Activated effector memory CD4-positive, alpha-beta T cell treated with anti-CD3 and anti-CD28 coated beads, Interleukin-2, amount 50 U/mL, for 16 hours (primary cell): ENCODE results near the gene NECTIN4.
A peak's percentile ranks its signal among the peaks of the same experiment; 100 is the strongest.
"Not testable (repeated sequence)": the region's sequence is repeated elsewhere in the genome, so short reads cannot be mapped to it uniquely, and the experiment has no call there.

Experiments used
- DNase-seq: peaks from one replicate; pipeline ENCODE4 v3.0.0-alpha.2; 2020

The NECTIN4 gene

DNA sequence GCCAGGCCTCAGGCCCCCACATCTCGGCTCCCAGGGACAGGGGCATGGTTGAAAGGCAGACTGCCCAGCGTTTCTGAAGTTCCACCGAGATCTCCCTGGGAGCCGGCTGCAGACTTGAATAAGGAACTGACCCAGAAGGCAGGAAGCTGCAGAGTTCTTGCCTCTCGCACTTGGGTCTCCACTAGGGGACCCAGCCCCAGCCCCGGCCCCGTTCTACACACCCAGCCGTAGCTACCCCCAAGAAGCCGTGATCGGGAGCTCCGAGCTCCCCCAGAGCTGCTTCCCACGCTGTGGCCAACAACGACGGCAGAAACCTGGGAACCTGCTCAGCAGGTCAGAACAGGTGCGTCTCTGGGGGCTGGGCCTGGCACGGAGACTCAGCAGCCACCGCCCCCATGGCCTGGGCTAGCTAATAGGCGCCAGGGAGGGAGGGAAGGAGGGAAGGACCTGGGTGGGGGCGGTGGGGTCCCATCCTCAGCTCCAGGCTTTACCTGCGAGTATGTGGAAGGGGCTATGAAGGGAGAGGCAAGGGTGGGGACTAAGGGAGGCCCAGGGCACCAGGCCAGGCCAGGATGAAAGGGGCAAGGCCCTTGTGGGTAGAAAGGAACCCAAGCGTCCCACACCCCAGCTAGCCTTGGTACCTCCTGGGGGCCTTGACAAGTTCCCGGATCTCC is at the start of gene NECTIN4:
NECTIN4 (minus strand) TSS at position 308 of the 674 bp plus-strand sequence; CDS start at position 46, 262 bp downstream.
- no peak for DNase-seq

DNA sequence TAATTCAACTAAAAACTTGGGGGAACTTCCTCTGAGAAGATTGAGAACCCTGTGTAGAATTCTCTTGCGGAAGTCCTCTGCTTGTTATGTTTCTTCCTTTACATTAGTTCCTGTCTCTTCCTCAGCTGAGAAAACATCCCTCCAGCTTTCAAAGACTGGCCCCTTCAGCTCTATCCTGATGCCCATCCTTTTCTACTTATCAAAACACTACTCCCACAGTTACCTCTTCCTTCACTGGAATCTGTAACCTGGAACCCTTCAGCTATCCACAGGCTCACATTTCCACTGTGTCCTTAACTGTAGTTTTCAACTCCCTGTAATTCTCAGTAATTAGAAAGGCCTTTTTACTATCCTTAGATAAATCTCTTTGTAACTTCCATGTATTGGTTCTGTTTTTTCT is 49.1 kb upstream of the NECTIN4 start:
- DNase-seq = no peak

DNA sequence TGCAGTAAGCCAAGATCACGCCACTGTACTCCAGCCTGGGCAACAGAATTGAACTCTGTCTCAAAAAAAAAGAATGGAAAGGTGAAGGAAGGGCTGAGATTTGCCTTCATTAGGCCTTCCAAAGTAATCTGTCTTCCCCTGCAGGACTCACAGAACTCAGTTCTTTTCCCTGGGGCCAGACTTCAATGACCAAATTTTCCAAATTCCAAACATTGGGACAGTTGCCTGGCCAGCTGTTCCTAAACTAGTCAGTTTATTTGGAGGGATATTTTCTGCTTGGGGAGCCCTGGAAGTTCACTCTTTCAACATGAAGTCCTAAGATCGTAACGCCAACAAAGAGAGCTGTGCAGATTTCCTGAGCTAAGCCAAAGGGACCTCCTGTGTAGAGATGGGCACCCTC is 48.5 kb upstream of the NECTIN4 start:
- DNase-seq = no peak

DNA sequence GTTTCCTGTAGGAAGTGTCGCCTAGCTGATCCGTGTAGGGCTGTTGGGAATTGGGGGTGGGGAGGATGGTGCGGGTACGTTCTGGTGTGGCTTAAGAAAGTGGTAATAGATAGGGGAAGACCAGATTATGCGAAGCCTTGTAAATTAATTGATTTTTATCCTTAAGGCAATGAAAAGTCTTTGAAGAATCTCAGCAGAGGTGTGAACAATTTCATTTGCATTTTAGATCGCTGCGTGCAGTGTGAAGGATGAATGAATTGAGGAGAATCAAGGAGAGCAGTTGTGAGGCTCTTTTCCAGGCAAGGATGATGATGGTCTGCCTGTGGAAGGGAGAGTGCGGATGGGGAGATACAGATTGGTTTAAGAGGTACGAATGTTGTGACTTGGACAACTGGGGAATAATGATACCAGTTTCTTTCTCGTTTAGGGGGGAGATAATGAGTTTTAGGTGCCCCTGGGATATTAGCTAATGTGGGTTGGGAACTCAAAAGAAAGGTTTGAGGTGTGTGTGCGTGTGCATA is 43.9 kb upstream of the NECTIN4 start:
- no peak for DNase-seq

DNA sequence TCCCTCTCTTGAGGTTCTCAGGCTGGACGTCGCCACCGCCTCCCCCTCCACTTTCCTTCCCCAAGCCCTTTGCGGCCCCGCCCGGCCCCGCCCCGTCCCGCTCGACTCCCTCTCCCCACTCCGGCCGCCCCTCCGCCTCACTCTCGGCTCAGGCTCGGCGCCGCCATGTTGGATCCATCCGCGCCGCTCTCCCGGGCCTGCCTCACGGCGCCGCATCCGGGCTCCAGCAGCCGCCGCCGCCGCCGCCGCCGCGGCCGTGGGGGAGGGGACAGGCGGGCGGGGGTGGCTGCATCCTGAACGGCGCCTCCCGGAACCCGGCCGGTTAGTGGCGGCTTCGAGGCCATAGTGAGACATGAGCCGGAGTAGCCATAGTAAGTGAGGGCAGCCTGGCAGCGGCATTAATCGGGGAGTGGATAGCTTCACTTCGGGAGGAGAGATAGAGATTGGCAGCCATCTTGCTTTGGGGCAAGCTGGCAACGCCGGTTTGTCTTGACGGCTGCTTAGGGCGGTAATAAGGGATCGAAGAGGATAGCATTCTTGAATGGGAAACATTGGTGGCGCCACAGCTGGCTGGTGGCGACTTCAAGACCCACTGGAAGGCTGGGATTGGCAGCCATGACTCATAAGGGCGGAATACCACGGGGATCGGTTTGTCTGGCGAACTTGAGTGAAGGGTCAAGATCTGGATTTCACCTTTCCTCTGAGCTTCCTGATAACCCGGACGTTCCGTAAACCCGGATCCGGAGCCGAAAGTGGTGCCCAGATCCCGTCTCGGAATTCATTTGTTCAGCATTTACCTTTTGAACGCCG is 43.3 kb upstream of the NECTIN4 start, which contains the start of gene DEDD:
DEDD (minus strand) TSS at position 258 of the 810 bp plus-strand sequence. CDS start 8,205 bp downstream, outside the sequence.
- DNase-seq = peak; percentile 97

DNA sequence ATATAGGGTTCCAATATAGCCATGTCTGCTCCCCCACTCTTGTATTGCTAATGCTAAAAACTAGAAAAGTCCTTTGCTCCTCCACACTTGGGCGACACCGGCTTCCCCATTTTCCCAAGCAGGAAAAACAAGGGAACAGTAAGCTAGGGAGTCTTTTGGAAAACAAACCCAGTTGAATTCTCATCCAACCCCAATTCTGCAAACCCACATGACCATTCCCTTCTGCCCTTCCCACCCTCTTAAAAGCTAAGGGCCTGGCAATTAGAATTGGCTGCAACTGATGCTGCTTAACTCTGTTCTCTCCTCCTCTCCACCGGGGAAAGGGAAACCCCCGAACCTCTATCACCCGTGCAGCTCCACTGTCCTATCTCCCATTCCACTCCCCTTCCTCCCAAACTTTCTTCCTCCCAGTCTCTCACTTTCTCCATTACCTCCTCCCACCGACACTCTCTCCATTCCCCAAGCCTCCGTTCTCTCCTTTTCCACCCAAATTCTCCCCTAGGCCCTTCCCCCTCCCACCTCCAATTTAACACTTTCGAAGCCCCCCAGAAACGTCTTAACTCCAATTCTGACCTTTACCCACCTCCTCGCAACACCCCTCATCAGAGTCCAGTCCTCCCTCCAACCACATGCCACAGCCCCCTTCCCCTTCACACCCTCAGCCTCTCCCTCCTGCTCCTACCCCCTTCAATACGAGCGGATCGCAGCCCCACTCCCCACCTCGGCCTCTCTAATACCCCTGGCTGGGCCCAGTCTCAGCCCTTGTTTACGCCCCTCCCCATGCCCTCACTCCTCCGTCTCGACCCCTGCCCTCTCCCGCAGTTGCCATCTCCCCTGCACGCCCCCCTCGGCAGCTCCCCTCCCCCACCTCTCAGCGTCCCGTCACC is 42.4 kb upstream of the NECTIN4 start:
- DNase-seq = no peak

DNA sequence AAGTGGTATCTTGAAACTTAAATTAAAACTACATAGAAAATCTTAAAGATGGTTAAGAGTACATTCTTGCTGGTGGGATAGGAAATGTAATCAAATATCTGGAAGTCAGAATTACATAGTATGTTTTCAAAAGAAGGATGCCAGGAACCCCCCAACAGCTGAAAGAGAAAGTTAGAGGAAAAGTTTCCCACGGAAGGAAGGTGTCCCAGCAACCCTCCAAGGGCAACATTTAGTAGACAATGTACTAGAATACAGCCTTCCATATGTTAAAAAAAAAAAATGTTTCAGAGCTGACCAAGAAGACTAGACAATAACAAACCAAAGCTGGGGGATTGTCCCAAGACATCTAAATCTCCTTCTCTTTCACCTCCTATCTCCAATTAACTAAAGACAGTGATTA is 40.9 kb upstream of the NECTIN4 start:
- no peak for DNase-seq

DNA sequence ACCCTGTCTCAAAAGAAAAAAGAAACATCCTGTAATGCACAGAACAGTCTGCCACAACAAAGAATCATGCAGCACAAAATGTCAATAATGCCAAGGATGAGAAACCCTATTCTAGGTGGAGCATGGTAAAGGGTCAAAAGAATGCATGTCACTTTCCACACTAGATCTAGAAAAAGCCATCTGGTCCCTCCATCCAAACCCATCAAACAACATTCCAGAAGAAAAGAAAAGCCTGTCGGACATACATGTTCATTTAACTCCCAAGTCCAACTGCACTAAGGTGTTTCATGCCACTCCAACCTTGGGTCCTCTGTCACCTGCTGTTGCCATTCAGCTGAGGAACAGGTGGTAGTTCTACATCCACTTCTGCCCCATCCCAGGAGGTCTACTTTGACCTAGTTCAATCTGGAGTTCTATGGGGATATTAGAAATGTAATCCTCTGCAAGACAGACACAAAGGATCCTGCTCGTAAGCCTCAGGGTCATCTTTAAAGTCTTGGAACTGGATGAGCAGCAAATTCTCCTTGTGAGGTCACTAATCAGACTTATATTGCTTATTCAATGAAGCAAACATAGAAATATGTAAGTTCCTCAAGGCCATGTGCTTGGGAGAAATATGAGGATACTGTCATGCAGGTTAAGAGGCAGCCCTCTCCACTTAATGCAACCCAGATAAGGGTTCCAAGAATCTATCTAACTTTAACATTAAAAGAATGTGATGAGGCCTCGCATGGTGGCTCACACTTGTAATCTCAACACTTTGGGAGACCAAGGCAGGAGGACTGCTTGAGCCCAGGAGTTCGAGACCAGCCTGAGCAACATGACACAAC is 39.4 kb upstream of the NECTIN4 start:
- DNase-seq = no peak

DNA sequence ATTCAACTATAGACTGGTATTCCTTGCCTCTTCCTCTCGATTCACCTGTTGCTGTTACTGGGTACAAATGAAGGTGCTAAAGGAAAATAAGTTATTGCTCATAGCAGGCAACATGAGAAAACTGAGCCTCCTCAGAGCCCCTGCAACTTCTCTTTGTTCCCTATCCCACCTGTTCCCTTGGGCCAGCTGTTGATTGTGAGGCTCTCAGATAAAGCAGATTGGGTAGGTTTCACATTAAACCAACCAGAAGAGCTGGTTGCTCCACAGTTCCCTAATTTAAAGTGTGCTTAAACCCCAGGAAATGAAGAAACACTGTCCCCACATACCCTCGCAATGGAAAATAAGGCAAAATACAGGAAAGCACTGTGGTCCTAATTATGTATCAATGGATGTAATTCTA is 38.3 kb upstream of the NECTIN4 start:
- DNase-seq = no peak

DNA sequence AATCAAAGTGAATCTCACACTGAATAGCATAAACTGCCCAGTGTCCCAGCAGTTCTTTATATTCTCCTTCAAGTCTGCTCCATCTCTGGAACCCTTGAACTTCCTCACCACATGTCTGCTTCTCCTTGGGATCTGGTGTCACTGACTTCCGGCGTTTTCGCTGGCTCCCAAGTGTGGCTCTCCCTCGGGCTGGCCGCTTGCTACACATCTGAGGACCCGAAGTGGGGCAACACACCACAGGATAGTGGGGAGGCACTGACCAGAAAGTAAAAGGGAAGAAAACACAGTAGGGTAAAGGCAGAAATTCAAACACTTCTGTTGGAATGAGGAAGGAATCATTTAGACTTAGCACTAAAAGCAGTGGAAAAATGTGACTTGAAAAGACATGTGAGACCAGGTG is 33.6 kb upstream of the NECTIN4 start:
- DNase-seq = no peak

DNA sequence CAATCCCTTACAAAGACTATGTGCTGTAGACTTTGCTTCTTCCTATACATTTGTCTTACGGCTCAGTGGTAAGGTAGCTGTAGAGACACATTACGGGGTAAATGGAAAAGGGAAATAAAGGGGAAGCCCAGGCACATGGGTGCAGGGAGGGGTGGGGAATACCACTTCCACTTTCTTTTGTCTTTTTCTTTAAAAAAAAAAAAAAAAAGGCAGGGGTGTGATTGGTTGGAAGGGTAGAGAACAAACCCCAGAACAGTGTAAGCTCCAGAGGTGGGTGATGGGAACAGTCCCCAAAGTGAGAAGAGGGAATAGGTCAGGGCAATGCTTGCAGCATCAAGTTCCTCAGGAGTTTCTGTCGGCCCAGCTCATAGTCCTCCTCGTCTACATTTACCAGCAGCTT is 32.5 kb upstream of the NECTIN4 start:
- DNase-seq = no peak

DNA sequence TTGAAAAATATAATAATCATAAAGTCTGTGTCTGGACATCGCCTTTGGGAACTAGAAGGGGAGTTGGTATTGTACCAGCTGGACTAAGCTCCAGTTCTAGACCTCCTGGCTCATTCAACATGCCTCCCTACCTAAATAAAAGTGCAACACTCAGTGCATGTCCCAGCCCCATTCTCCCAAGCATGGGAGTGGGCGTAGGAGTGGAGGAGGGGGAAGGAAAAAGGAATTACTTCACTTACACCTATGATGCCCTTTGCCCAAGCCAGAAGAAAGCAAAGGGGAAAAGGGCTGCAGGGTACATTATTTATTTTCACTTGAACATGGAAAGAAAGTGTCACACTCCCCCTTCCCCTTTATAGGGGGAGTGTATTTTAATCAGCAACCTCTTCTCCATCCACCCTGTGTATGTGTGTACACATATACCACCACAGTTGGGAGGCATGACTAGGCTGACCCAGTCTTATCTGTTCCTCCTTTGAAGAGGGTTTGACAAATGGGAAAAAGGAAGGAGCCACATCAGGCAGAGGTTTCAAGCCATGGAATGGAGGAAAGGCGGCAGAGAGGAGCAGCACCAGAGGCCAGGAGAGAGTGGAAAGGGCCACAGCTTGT is 31.8 kb upstream of the NECTIN4 start:
- no peak for DNase-seq

DNA sequence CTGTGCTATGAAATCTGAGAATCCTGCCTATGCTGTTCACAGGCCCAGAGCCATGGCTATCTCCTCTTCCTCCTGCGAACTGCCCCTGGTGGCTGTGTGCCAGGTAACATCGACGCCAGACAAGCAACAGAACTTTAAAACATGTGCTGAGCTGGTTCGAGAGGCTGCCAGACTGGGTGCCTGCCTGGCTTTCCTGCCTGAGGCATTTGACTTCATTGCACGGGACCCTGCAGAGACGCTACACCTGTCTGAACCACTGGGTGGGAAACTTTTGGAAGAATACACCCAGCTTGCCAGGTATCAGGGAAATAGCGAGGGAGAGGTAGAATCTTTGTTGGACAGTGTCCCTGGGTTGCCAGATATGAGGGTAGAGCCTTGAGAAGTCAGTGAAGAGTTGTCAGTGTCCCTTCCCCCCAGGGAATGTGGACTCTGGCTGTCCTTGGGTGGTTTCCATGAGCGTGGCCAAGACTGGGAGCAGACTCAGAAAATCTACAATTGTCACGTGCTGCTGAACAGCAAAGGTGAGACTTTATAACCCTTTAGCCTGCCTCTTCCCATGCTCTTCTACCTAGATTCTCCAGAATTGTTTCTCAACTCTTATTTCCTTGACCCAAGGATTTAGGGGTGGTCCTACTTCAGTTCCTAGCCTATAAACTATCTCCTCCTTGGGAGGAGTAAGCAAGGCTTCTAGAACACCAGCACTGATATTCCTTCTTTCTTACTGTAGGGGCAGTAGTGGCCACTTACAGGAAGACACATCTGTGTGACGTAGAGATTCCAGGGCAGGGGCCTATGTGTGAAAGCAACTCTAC is 29.9 kb upstream of the NECTIN4 start:
- peak; percentile 88 for DNase-seq

DNA sequence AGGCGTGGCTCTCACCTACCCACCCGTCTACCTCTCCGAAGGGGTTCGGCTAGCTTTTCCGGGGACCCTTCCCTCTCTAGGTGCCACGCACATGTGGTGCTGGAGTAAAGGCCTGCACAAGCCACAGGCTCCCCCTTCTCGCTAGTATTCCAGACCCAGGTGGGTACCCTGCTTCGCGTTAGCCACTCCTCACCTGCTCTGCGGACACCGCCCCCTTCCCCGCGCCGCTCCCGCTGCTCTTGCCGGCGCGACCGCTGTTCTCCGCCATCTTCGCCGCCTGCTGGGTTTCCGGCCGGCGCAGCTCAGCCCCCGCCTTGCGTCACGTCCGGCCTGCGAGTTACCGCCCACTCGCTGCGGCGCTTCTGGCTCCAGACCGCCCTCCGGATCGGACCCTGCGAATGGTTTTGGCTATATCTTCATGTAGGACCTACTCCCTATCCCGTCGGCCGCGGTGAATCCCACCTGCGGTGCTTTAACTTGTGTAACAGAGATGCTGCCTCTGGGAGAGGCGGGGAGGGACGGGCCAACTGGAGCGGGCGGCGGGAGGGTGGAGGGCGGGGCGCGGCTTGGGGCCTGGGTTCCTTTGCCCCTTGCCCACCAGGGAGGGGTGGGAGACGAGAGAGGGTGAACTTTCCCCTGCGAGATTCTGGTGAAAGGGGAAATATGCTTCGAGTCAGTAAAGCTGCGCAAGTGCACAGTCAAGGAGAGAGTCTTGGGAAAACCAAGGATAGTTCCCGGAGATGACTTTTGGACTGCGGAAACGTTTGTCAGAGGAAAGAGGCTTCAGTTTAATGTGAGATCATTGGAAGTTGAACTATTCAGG is 28.6 kb upstream of the NECTIN4 start, which contains the start of the genes NIT1 and PFDN2:
NIT1 (plus strand) TSS at position 347 of the 823 bp plus-strand sequence; CDS start at position 419, 72 bp downstream.
PFDN2 (minus strand) TSS at position 279 of the 823 bp plus-strand sequence; CDS start at position 268, 11 bp downstream.
- peak; percentile 95 for DNase-seq

DNA sequence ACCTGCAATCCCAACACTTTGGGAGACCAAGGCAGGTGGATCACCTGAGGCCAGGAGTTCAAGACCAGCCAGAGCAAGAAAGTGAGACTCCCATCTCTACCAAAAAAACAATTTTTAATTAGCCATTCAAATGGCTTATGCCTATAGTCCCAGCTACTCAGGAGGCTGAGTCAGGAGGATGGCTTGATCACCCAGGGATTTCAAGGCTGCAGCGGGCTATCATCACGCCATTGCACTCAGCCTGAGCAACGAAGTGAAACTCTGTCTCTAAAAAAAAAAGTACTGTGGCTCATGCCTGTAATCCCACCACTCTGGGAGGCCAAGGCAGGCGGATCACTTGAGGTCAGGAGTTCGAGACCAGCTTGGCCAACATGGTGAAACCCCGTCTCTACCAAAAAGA is 26.6 kb upstream of the NECTIN4 start:
- not testable (repeated sequence) for DNase-seq

DNA sequence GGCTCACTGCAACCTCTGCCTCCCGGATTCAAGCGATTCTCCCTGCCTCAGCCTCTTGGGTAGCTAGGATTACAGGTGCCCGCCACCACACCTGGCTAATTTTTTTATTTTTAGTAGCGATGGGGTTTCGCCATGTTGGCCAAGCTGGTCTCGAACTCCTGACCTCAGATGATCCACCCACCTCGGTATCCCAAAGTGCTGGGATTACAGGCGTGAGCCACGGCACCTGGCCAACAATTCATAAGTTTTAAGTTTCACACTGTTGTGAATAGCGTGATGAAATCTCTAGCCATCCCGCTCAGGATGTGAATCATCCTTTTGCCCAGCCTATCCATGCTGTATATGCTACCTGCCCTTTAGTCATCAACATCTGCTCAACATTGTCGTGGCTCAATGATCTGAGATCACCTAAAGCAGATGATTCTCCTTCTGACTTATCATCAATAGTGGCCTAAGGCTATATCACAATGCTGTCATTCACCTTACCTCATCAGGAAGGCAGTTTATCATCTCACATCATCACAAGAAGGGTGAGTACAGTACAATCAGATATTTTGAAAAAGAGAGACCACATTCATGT is 25.9 kb upstream of the NECTIN4 start:
- no peak for DNase-seq

DNA sequence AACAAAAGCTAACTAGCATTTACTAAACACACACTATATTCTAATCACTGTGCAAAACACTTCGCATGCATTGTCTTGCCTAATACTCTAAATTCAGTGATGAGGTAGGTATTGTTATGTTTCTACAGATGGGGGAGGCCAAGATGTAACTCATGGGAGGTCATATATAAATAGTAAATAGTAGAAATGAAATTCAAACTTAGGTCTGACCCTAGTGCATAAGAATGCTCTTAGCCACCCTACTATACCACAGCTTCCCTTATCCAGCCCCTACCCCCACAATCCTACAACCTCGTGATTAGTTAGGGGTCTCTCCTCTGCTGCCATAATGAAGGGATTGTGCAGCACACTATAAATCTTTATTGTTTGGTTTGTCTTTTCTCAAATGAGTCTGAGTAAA is 25.2 kb upstream of the NECTIN4 start:
- no peak for DNase-seq

DNA sequence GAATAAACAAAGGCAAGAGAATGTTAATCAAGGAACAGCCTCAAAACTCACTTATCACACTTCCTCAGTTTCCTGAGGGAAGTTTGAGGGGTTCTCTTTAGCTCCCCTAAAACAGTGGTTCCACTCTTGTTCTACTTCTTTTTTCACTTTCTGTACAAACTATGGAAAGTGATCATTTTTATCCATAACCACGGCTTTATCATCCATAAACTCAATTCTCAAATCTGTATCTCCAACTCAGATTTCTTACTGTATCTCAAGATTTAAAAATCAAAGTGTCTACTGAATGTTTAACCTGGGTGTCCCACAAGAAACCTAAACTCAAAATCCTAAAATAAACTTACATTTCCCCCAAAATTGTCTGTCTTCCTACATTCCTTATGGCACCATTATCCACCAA is 24.6 kb upstream of the NECTIN4 start:
- no peak for DNase-seq

DNA sequence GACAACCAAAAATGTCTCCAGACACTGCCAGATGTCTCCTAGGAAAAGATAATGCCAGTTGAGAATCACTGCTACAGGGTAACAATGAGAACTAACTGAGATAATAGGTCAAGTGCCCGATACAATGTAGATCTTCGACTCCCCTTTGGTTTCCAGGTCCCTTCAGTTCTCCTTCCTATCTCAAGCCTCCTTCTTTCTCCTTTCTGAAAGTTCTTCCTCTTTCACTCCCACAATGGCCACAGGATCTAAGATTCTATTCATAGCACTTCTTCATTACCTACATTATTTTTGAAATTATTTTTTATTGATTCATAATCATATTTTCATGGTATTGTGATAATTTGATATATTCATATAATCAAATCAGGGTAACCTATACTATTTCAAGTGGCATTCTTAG is 22.2 kb upstream of the NECTIN4 start:
- DNase-seq = no peak
